H1 (cell line): ENCODE data around the gene PAK2. TPM values are rescaled to one million over a fixed set of nuclear protein-coding genes. Genes with fewer than 3 reads are reported as not detected.
A peak's percentile ranks its signal among the peaks of the same experiment; 100 is the strongest.

Source experiments
- CTCF ChIA-PET: fragments of 300-600 bp; sonication (Branson Sonifier 250); formaldehyde crosslinking; loops from one replicate; lab custom pipeline; 2021; ENCODE audit not compliant: partially characterized antibody; lab: Charles Lee
- POLR2A ChIA-PET: fragments of 300-600 bp; sonication (Branson Sonifier 250); formaldehyde crosslinking; loops from one replicate; lab custom pipeline; 2021; ENCODE audit warnings: inconsistent platforms; ENCODE audit not compliant: partially characterized antibody; lab: Charles Lee
- DNase-seq, 2 experiments: peaks; one replicate each; pipeline versions ENCODE4 v3.0.0 to v3.0.0-alpha.2; 2010 to 2022; ENCODE audit warnings: low spot score in 2 of 2, low read depth in 1 of 2, mixed read lengths in 1 of 2
- FAIRE-seq: peaks from 2 replicates; lab custom pipeline; 2011; peaks lifted over from hg19 to GRCh38; lab: Jason Lieb, UNC
- H2AFZ ChIP-seq: 2 replicates; pipeline ENCODE4 v1.8.1; 2012; ENCODE audit warnings: low read length, inconsistent platforms
- H2AK5ac ChIP-seq: 2 replicates; pipeline ENCODE4 v1.6.1; 2013; ENCODE audit warnings: low read depth, low read length
- H2BK120ac ChIP-seq: replicated peaks from 2 replicates; pipeline ENCODE3; 2013; ENCODE audit warnings: low read depth, low read length, inconsistent platforms
- H2BK12ac ChIP-seq: 2 replicates; pipeline ENCODE4 v1.6.1; 2013; ENCODE audit warnings: low read depth, low read length
- H2BK15ac ChIP-seq: 2 replicates; pipeline ENCODE4 v1.6.1; 2013; ENCODE audit warnings: low read length
- H2BK20ac ChIP-seq: 2 replicates; pipeline ENCODE4 v1.6.1; 2013; ENCODE audit warnings: low read length
- H2BK5ac ChIP-seq: 2 replicates; pipeline ENCODE4 v1.6.1; 2013; ENCODE audit warnings: low read depth, low read length
- H3K14ac ChIP-seq: 2 replicates; pipeline ENCODE4 v1.6.1; 2013; ENCODE audit warnings: inconsistent platforms; ENCODE audit not compliant: insufficient read length
- H3K18ac ChIP-seq: 2 replicates; pipeline ENCODE4 v1.6.1; 2013; ENCODE audit warnings: low read length; ENCODE audit errors: extremely low read depth
- H3K23ac ChIP-seq: 2 replicates; pipeline ENCODE4 v1.6.1; 2013; ENCODE audit warnings: inconsistent platforms; ENCODE audit not compliant: insufficient read length
- H3K23me2 ChIP-seq: 2 replicates; pipeline ENCODE4 v1.6.1; 2013; ENCODE audit warnings: low read depth, low read length
- H3K27ac ChIP-seq: 2 replicates; pipeline ENCODE4 v1.6.1; 2011; ENCODE audit warnings: low read depth, low read length, inconsistent platforms
- H3K27me3 ChIP-seq, 4 experiments: replicated peaks in 1 of 4; 1 replicate in 1 of 4; 2 replicates in 3 of 4; pipeline versions ENCODE4 v1.6.1 to v1.8.1; 2011 to 2013; ENCODE audit warnings: low read length in 3 of 4, mild to moderate bottlenecking in 3 of 4, inconsistent platforms in 2 of 4, mixed read lengths in 2 of 4, moderate library complexity in 1 of 4; ENCODE audit not compliant: control insufficient read depth in 3 of 4, insufficient read depth in 3 of 4; ENCODE audit errors: extremely low read depth in 1 of 4
- H3K36me3 ChIP-seq, 4 experiments: 2 replicates each; pipeline versions ENCODE4 v1.6.1 to v1.8.1; 2011 to 2013; ENCODE audit warnings: mild to moderate bottlenecking in 4 of 4, low read length in 3 of 4, moderate library complexity in 2 of 4, control low read depth in 1 of 4, inconsistent platforms in 1 of 4; ENCODE audit not compliant: insufficient read depth in 4 of 4, control insufficient read depth in 2 of 4
- H3K4ac ChIP-seq: replicated peaks from 2 replicates; pipeline ENCODE3; 2013; ENCODE audit warnings: low read length, low read depth, mixed read lengths, inconsistent platforms; ENCODE audit not compliant: insufficient read length
- H3K4me1 ChIP-seq, 4 experiments: replicated peaks in 1 of 4; 1 replicate in 1 of 4; 2 replicates in 3 of 4; pipeline versions ENCODE4 v1.6.1 to v1.8.1; 2011 to 2013; ENCODE audit warnings: low read length in 3 of 4, inconsistent platforms in 2 of 4, mixed read lengths in 1 of 4; ENCODE audit not compliant: insufficient read depth in 4 of 4, control insufficient read depth in 3 of 4
- H3K4me2 ChIP-seq, 2 experiments: 2 replicates each; pipeline versions ENCODE4 v1.6.1 to v1.8.1; 2011 to 2013; ENCODE audit warnings: low read depth in 2 of 2, low read length in 2 of 2, control low read depth in 1 of 2, inconsistent platforms in 1 of 2, mild to moderate bottlenecking in 1 of 2; ENCODE audit not compliant: insufficient read depth in 1 of 2
- H3K4me3 ChIP-seq, 4 experiments: fragments of 200-600, 300-600 bp in 1 of 4; sonication (generic), shearing (Covaris generic), sonication (Bioruptor Twin) in 1 of 4; 2 replicates each; pipeline versions ENCODE4 v1.5.1 to v1.8.1; 2011 to 2016; ENCODE audit warnings: low read length in 4 of 4, low read depth in 3 of 4, control low read depth in 2 of 4, inconsistent platforms in 2 of 4, mild to moderate bottlenecking in 2 of 4, mixed read lengths in 1 of 4, moderate library complexity in 1 of 4; ENCODE audit not compliant: insufficient read depth in 2 of 4; ENCODE audit errors: extremely low read depth in 1 of 4
- H3K56ac ChIP-seq: replicated peaks from 2 replicates; pipeline ENCODE3; 2013; ENCODE audit warnings: low read depth, mild to moderate bottlenecking, mixed read lengths, low read length, inconsistent platforms; ENCODE audit not compliant: insufficient read length
- H3K79me1 ChIP-seq: 2 replicates; pipeline ENCODE4 v1.6.1; 2013; ENCODE audit warnings: low read depth, low read length, control low read depth
- H3K79me2 ChIP-seq, 2 experiments: 2 replicates each; pipeline versions ENCODE4 v1.6.1 to v1.8.1; 2012 to 2013; ENCODE audit warnings: low read length in 2 of 2, mild to moderate bottlenecking in 2 of 2, inconsistent platforms in 1 of 2; ENCODE audit not compliant: insufficient read depth in 2 of 2, control insufficient read depth in 1 of 2
- H3K9ac ChIP-seq, 4 experiments: replicated peaks in 1 of 4; 1 replicate in 1 of 4; 2 replicates in 3 of 4; pipeline versions ENCODE4 v1.6.1 to v1.8.1; 2011 to 2013; ENCODE audit warnings: low read depth in 3 of 4, low read length in 3 of 4, control low read depth in 2 of 4, mild to moderate bottlenecking in 2 of 4, moderate library complexity in 2 of 4, inconsistent platforms in 1 of 4; ENCODE audit errors: extremely low read depth in 1 of 4
- H3K9me3 ChIP-seq, 2 experiments: 2 replicates each; pipeline versions ENCODE4 v1.6.1 to v1.8.1; 2012 to 2013; ENCODE audit warnings: mild to moderate bottlenecking in 2 of 2, moderate library complexity in 2 of 2, control low read depth in 1 of 2, inconsistent platforms in 1 of 2, low read depth in 1 of 2, low read length in 1 of 2, mixed read lengths in 1 of 2; ENCODE audit not compliant: insufficient read depth in 2 of 2
- H4K20me1 ChIP-seq, 2 experiments: replicated peaks in 1 of 2; 2 replicates each; pipeline versions ENCODE3 to v1.8.1; 2011 to 2013; ENCODE audit warnings: inconsistent platforms in 2 of 2, low read length in 2 of 2, mild to moderate bottlenecking in 1 of 2; ENCODE audit not compliant: insufficient read depth in 2 of 2, control insufficient read depth in 1 of 2
- H4K5ac ChIP-seq: 2 replicates; pipeline ENCODE4 v1.6.1; 2013; ENCODE audit warnings: low read length, low read depth, mixed read lengths, inconsistent platforms; ENCODE audit not compliant: insufficient read length
- H4K8ac ChIP-seq: 2 replicates; pipeline ENCODE4 v1.8.0; 2013; ENCODE audit warnings: mild to moderate bottlenecking, moderate library complexity, low read length, inconsistent platforms; ENCODE audit not compliant: insufficient read depth; ENCODE audit errors: extremely low read depth
- H4K91ac ChIP-seq: replicated peaks from 2 replicates; pipeline ENCODE3; 2013; ENCODE audit warnings: low read length, mixed read lengths, inconsistent platforms; ENCODE audit not compliant: insufficient read length
- ASH2L ChIP-seq: fragments of 200-600, 300-600 bp; sonication (generic); IDR thresholded peaks from one replicate; pipeline ENCODE4 v1.7.1; 2017; ENCODE audit warnings: low read length
- ATF2 ChIP-seq: IDR thresholded peaks from 2 replicates; pipeline ENCODE4 v1.6.1; 2012; ENCODE audit warnings: low read length, inconsistent platforms
- EZH2 ChIP-seq: fragments of 200-600 bp; sonication (generic); IDR thresholded peaks from 2 replicates; pipeline ENCODE4 v1.7.1; 2012; ENCODE audit warnings: low read depth, mild to moderate bottlenecking, moderate library complexity, low read length, inconsistent platforms; ENCODE audit not compliant: severe bottlenecking
- HDAC2 ChIP-seq, 2 experiments: fragments of 300-600 bp in 1 of 2; sonication (generic) in 1 of 2; IDR thresholded peaks; 2 replicates each; pipeline ENCODE4 v1.6.1; 2011 to 2012; ENCODE audit warnings: low read depth in 2 of 2, low read length in 2 of 2, mild to moderate bottlenecking in 2 of 2, moderate library complexity in 2 of 2, borderline replicate concordance in 1 of 2, inconsistent platforms in 1 of 2
- MAFK ChIP-seq: IDR thresholded peaks from 2 replicates; pipeline ENCODE4 v1.6.1; 2012; ENCODE audit warnings: low read depth, mild to moderate bottlenecking, improper control_type of control experiment, low read length
- NANOG ChIP-seq: IDR thresholded peaks from 2 replicates; pipeline ENCODE4 v1.6.1; 2011; ENCODE audit warnings: low read length, low read depth, mild to moderate bottlenecking, inconsistent platforms; ENCODE audit not compliant: insufficient read depth, poor library complexity, severe bottlenecking
- NRF1 ChIP-seq: IDR thresholded peaks from 2 replicates; pipeline ENCODE4 v1.6.1; 2011; ENCODE audit warnings: mild to moderate bottlenecking, low read depth, low read length, improper control_type of control experiment
- SP1 ChIP-seq: IDR thresholded peaks from 2 replicates; pipeline ENCODE4 v1.6.1; 2011; ENCODE audit warnings: low read depth, low read length
- WGBS, 2 experiments: shearing (Covaris generic) in 1 of 2; methylation state at CpG; one replicate each; pipeline versions ENCODE4 v1.1.6 to v1.1.7; 2013 to 2015; ENCODE audit warnings: low lambda C conversion rate in 2 of 2, mixed read lengths in 2 of 2, inconsistent platforms in 1 of 2, low coverage in 1 of 2, missing lambda C conversion rate in 1 of 2; ENCODE audit not compliant: insufficient replicate concordance in 2 of 2, insufficient coverage in 1 of 2, insufficient read length in 1 of 2; ENCODE audit errors: extremely low coverage in 1 of 2, missing lambda C conversion rate in 1 of 2; 5-methylcytosine and 5-hydroxymethylcytosine counted together
- polyA plus RNA-seq, 7 experiments: library from polyadenylated mRNA; depleted of rRNA in 3 of 7; stranded (reverse) in 5 of 7; unstranded in 2 of 7; fragments of >200 nt in 5 of 7; fragments of 200-250 nt in 2 of 7; gene quantifications; 1 replicate in 5 of 7; 2 replicates in 1 of 7; 4 replicates in 1 of 7; pipeline versions ENCODE4 v1.2.1 to v1.2.3, GENCODE V29; 2011 to 2013; ENCODE audit warnings: missing spikeins in 2 of 7, mixed read lengths in 2 of 7
- total RNA-seq: library from RNA; stranded (reverse); fragmentation: NEBNext Ultra II Directional; extraction: Animal tissue kit (Norgen Biotek cat#: 25700); gene quantifications from 2 replicates; pipeline ENCODE4 v1.2.1, GENCODE V29; 2021

PAK2 gene
- total and polyA plus RNA-seq, 2 of the 8 experiments (the other 6 are each of a cell fraction or from before 2014, with no cell fraction given): 13.1 to 60.5 TPM

- H2BK5ac ChIP-seq: no peak within 1 kb of the TSS
- CTCF ChIA-PET: interaction anchor here (0.6 to 2.1 kb wide), 5 partner anchors 27 to 96 kb away, joined by 3 to 7 read pairs (median 3); no protein-coding TSS in a partner anchor
- H3K36me3 ChIP-seq: no peaks in the 10 kb centered on the region
- peak within 1 kb of the TSS; percentile 78; the same call in 1 of the 2 replicates for H3K18ac ChIP-seq
- DNase-seq (peak in 1 of 2 experiments; percentile 81), FAIRE-seq (no peak)
- peaks cover 0 to 6% (median 3%) of the 10 kb centered on the region in 4 experiments; a peak in 4 of 7 replicates for H3K4me1 ChIP-seq
- H3K79me1 ChIP-seq: no peaks in the 10 kb centered on the region
- H3K14ac ChIP-seq: no peak within 1 kb of the TSS
- no peaks in the 10 kb centered on the region; a peak in 2 of 7 replicates for H3K27me3 ChIP-seq
- H3K56ac ChIP-seq: no peak within 1 kb of the TSS
- 6% methylated on average over 35 of the region's 68 CpGs; no CpG with 5 or more reads in 1 of the 2 experiments for WGBS, 2 experiments
- H2BK120ac ChIP-seq: no peak within 1 kb of the TSS
- H2BK15ac ChIP-seq: no peak within 1 kb of the TSS
- no peak within 1 kb of the TSS for H2AK5ac ChIP-seq
- H3K23ac ChIP-seq: no peak within 1 kb of the TSS
- H2AFZ ChIP-seq: peak within 1 kb of the TSS; percentile 74
- H4K91ac ChIP-seq: no peak within 1 kb of the TSS
- H3K4me2 ChIP-seq: peak within 1 kb of the TSS; percentile 64 to 75
- no peak within 1 kb of the TSS for H2BK12ac ChIP-seq
- H3K23me2 ChIP-seq: peaks cover 7% of the 10 kb centered on the region
- H3K27ac ChIP-seq: no peak within 1 kb of the TSS
- H4K20me1 ChIP-seq: no peaks in the 10 kb centered on the region
- H3K4me3 ChIP-seq: peak within 1 kb of the TSS; percentile 65 to 88 (median 79)
- peak within 1 kb of the TSS; percentile 6 for H4K5ac ChIP-seq
- H3K9me3 ChIP-seq: no peaks in the 10 kb centered on the region
- no peak within 1 kb of the TSS for H2BK20ac ChIP-seq
- no peaks in the 10 kb centered on the region for H3K79me2 ChIP-seq
- H3K9ac ChIP-seq: peak within 1 kb of the TSS; percentile 38 to 75 (median 52)
- H3K4ac ChIP-seq: no peak within 1 kb of the TSS
- POLR2A ChIA-PET: interaction anchor here (0.9 to 1.7 kb wide), 4 partner anchors 14 to 44 kb away, joined by 3 to 4 read pairs (median 4); partner anchors contain the start of gene PAK2
- peak within 1 kb of the TSS; percentile 57; the same call in 1 of the 2 replicates for H4K8ac ChIP-seq
- TF ChIP-seq ASH2L (peak; percentile 50), NANOG (no peak), NRF1 (peak; percentile 74), EZH2 (no peak), ATF2 (no peak), HDAC2 (IDR thresholded peaks at IDR 0.05; ENCODE audit: borderline replicate concordance in 1 of 2, low read depth in 2 of 2, low read length in 2 of 2) (0 out of 4 replicates have a peak, but pooled peaks of 1 of the 2 experiments have one; percentile 65), MAFK (no peak), SP1 (no peak)
Observed at GRCh38 chr3:196711838-196712513, 27.7 kb upstream of the PAK2 start, which contains the start of the genes CEP19 and PIGX. Gene CEP19 (minus strand): TSS chr3:196712250. CDS start chr3:196708657, 3,593 bp downstream. Gene PIGX (plus strand): TSS chr3:196712377.
